Measurements from ENCODE around the gene RASA2.

- TF ChIP-seq, protein P1, sequence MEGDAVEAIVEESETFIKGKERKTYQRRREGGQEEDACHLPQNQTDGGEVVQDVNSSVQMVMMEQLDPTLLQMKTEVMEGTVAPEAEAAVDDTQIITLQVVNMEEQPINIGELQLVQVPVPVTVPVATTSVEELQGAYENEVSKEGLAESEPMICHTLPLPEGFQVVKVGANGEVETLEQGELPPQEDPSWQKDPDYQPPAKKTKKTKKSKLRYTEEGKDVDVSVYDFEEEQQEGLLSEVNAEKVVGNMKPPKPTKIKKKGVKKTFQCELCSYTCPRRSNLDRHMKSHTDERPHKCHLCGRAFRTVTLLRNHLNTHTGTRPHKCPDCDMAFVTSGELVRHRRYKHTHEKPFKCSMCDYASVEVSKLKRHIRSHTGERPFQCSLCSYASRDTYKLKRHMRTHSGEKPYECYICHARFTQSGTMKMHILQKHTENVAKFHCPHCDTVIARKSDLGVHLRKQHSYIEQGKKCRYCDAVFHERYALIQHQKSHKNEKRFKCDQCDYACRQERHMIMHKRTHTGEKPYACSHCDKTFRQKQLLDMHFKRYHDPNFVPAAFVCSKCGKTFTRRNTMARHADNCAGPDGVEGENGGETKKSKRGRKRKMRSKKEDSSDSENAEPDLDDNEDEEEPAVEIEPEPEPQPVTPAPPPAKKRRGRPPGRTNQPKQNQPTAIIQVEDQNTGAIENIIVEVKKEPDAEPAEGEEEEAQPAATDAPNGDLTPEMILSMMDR (IDR thresholded peaks at IDR 0.05 in 4 of 5, conservative IDR thresholded peaks at IDR 0.05 in 1 of 5) = no peak
- no peak for TF ChIP-seq POLR2A (IDR thresholded peaks at IDR 0.05)
Measured at GRCh38 chr3:141661229-141662196, 174.7 kb downstream of the RASA2 start.
